PFSK-1 (cell line): ENCODE measurements around the gene MPIG6B.

Experiments
- FOXP2 ChIP-seq: optimal IDR thresholded peaks from 2 replicates; pipeline ENCODE3; 2011; ENCODE audit warnings: borderline replicate concordance, control low read depth, inconsistent platforms; ENCODE audit not compliant: insufficient read depth; ENCODE audit errors: extremely low read length, extremely low read depth
- POLR2AphosphoS5 ChIP-seq: IDR thresholded peaks from 2 replicates; pipeline ENCODE4 v1.6.1; 2012; ENCODE audit warnings: low read depth, mild to moderate bottlenecking, control low read depth, low read length, moderate library complexity
- REST ChIP-seq, 2 experiments: IDR thresholded peaks; 2 replicates each; pipeline versions ENCODE4 v1.6.1 to v1.8.0; 2011 to 2012; ENCODE audit warnings: low read depth in 2 of 2, low read length in 2 of 2, control low read depth in 1 of 2, inconsistent platforms in 1 of 2, mild to moderate bottlenecking in 1 of 2, moderate library complexity in 1 of 2; ENCODE audit not compliant: insufficient read depth in 1 of 2
- SIN3A ChIP-seq: IDR thresholded peaks from 2 replicates; pipeline ENCODE4 v1.6.1; 2012; ENCODE audit warnings: mild to moderate bottlenecking, low read length, moderate library complexity, borderline replicate concordance; ENCODE audit not compliant: insufficient read depth
- TAF1 ChIP-seq: IDR thresholded peaks from 2 replicates; pipeline ENCODE4 v1.6.1; 2012; ENCODE audit warnings: low read length, control low read depth, borderline replicate concordance; ENCODE audit not compliant: insufficient read depth

MPIG6B gene

DNA sequence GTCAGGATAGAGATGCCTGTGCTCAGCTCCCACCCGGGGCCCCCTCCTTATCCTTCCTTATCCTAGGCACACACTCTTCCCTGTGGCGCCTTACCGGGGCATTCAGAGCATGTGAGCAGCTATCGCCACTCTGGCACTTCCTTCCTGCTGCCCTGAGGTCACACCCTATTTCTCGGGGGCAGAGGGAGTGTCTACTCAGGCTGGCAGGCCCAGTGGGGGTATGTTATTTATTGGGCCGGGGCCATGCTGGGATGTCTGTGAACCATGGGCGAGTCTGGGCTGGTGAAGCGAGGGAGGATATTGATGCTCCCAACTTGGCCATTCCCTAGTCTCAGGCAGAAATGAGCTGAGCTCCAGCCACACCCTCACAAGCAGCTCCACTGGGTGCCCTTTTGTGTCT, 11.9 kb upstream of the MPIG6B start:
- TF ChIP-seq REST (IDR thresholded peaks at IDR 0.05; ENCODE audit: insufficient read depth in 1 of 2, low read depth in 2 of 2, low read length in 2 of 2) (no peak), POLR2AphosphoS5 (no peak), TAF1 (no peak), FOXP2 (no peak), SIN3A (no peak)

GRCh38 chr6:31712296-31712695, 10.9 kb upstream of the MPIG6B start:
- no peak for TF ChIP-seq FOXP2
- TF ChIP-seq POLR2AphosphoS5, result no peak
- TF ChIP-seq TAF1, result no peak
- TF ChIP-seq REST (IDR thresholded peaks at IDR 0.05; ENCODE audit: insufficient read depth in 1 of 2, low read depth in 2 of 2, low read length in 2 of 2), result no peak
- TF ChIP-seq SIN3A, result no peak

DNA sequence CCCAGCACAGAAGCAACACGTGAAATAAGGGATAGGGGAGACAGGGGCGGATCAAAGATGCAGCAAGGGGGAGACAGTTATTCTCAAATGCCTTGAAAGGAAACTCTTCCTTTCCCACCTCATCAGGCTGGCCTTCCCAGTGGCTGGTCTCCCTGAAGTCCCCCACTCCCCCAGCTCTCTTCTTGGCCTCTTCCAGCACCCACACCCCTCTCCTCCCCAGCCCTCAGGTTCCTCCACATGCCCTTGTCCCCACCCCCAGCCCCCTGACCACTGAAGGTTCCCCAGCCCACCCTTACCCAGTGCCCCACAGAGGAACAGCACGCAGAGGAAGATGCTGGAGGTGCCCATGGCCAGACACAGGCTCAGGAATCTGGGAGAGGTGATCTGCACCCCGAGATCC, 9.7 kb upstream of the MPIG6B start:
- TF ChIP-seq SIN3A (no peak), REST (IDR thresholded peaks at IDR 0.05; ENCODE audit: insufficient read depth in 1 of 2, low read depth in 2 of 2, low read length in 2 of 2) (no peak), FOXP2 (no peak), POLR2AphosphoS5 (no peak), TAF1 (no peak)

DNA sequence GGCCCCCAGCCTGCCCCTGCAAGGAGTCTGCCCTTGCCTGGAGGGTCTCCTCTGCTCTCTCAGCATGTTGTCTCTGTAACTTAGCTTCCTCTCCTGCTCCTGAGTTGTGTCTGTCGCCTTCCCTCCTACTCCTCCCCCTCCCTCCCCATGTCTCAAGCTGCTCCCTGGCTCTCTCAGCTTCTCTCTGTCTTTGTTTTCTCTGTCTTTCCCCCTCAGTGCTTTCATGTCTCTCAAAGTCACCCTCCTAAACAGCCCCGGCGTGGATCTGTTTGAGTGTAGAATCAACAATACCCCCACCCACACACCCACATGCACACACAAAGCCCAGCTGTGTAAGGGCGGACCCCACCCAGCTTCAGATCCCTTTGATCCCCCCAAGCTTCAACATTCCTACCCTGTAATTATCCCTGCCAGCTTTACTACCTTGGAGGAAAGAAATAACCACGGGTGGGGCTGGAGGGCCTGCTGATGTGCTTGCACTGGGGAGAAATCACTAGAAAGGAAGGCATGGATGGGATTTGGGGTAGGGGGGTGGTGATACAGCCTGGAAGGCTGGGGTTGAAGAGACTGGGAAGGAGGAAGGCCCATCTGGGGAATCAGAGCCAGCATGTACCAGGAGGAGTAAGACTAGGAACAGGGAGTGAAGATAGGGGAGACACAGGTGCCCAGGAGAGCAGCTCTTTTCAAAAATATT, 9.0 kb upstream of the MPIG6B start:
- TF ChIP-seq TAF1 (no peak), FOXP2 (no peak), SIN3A (no peak), REST (IDR thresholded peaks at IDR 0.05; ENCODE audit: insufficient read depth in 1 of 2, low read depth in 2 of 2, low read length in 2 of 2) (no peak), POLR2AphosphoS5 (no peak)
